ENCODE measurements around the gene GPR3. TPM values are rescaled to one million over a fixed set of nuclear protein-coding genes. Genes with fewer than 3 reads are reported as not detected.

GPR3 gene
- total and polyA plus RNA-seq, 2 of the 8 experiments (the other 6 are each of a cell fraction or from before 2014, with no cell fraction given): 9.9 to 26.5 TPM

GRCh38 chr1:27348861-27349783 lies 43.3 kb upstream of the GPR3 start (continued):
- TF ChIP-seq, protein P1, sequence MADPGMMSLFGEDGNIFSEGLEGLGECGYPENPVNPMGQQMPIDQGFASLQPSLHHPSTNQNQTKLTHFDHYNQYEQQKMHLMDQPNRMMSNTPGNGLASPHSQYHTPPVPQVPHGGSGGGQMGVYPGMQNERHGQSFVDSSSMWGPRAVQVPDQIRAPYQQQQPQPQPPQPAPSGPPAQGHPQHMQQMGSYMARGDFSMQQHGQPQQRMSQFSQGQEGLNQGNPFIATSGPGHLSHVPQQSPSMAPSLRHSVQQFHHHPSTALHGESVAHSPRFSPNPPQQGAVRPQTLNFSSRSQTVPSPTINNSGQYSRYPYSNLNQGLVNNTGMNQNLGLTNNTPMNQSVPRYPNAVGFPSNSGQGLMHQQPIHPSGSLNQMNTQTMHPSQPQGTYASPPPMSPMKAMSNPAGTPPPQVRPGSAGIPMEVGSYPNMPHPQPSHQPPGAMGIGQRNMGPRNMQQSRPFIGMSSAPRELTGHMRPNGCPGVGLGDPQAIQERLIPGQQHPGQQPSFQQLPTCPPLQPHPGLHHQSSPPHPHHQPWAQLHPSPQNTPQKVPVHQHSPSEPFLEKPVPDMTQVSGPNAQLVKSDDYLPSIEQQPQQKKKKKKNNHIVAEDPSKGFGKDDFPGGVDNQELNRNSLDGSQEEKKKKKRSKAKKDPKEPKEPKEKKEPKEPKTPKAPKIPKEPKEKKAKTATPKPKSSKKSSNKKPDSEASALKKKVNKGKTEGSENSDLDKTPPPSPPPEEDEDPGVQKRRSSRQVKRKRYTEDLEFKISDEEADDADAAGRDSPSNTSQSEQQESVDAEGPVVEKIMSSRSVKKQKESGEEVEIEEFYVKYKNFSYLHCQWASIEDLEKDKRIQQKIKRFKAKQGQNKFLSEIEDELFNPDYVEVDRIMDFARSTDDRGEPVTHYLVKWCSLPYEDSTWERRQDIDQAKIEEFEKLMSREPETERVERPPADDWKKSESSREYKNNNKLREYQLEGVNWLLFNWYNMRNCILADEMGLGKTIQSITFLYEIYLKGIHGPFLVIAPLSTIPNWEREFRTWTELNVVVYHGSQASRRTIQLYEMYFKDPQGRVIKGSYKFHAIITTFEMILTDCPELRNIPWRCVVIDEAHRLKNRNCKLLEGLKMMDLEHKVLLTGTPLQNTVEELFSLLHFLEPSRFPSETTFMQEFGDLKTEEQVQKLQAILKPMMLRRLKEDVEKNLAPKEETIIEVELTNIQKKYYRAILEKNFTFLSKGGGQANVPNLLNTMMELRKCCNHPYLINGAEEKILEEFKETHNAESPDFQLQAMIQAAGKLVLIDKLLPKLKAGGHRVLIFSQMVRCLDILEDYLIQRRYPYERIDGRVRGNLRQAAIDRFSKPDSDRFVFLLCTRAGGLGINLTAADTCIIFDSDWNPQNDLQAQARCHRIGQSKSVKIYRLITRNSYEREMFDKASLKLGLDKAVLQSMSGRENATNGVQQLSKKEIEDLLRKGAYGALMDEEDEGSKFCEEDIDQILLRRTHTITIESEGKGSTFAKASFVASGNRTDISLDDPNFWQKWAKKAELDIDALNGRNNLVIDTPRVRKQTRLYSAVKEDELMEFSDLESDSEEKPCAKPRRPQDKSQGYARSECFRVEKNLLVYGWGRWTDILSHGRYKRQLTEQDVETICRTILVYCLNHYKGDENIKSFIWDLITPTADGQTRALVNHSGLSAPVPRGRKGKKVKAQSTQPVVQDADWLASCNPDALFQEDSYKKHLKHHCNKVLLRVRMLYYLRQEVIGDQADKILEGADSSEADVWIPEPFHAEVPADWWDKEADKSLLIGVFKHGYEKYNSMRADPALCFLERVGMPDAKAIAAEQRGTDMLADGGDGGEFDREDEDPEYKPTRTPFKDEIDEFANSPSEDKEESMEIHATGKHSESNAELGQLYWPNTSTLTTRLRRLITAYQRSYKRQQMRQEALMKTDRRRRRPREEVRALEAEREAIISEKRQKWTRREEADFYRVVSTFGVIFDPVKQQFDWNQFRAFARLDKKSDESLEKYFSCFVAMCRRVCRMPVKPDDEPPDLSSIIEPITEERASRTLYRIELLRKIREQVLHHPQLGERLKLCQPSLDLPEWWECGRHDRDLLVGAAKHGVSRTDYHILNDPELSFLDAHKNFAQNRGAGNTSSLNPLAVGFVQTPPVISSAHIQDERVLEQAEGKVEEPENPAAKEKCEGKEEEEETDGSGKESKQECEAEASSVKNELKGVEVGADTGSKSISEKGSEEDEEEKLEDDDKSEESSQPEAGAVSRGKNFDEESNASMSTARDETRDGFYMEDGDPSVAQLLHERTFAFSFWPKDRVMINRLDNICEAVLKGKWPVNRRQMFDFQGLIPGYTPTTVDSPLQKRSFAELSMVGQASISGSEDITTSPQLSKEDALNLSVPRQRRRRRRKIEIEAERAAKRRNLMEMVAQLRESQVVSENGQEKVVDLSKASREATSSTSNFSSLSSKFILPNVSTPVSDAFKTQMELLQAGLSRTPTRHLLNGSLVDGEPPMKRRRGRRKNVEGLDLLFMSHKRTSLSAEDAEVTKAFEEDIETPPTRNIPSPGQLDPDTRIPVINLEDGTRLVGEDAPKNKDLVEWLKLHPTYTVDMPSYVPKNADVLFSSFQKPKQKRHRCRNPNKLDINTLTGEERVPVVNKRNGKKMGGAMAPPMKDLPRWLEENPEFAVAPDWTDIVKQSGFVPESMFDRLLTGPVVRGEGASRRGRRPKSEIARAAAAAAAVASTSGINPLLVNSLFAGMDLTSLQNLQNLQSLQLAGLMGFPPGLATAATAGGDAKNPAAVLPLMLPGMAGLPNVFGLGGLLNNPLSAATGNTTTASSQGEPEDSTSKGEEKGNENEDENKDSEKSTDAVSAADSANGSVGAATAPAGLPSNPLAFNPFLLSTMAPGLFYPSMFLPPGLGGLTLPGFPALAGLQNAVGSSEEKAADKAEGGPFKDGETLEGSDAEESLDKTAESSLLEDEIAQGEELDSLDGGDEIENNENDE (IDR thresholded peaks at IDR 0.05; ENCODE audit: insufficient replicate concordance, low read length): no peak
- TF ChIP-seq SP2 (IDR thresholded peaks at IDR 0.05; ENCODE audit: low read length): no peak
- TF ChIP-seq MAX (IDR thresholded peaks at IDR 0.05): peak; percentile 54
- TF ChIP-seq, protein P2, sequence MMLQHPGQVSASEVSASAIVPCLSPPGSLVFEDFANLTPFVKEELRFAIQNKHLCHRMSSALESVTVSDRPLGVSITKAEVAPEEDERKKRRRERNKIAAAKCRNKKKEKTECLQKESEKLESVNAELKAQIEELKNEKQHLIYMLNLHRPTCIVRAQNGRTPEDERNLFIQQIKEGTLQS (IDR thresholded peaks at IDR 0.05; ENCODE audit: insufficient read depth, low read depth, low read length): no peak
- TF ChIP-seq TAF1 (IDR thresholded peaks at IDR 0.05; ENCODE audit: low read depth, low read length): peak; percentile 34; the same call in 1 of the 2 replicates
- TF ChIP-seq RFX5 (IDR thresholded peaks at IDR 0.05; ENCODE audit: borderline replicate concordance, low read depth, low read length): peak; percentile 45; the same call in 1 of the 2 replicates
- TF ChIP-seq RBBP5 (IDR thresholded peaks at IDR 0.05; ENCODE audit: borderline replicate concordance, low read depth, low read length): no peak
- peak; percentile 34; the same call in 1 of the 2 replicates for TF ChIP-seq TBP (IDR thresholded peaks at IDR 0.05; ENCODE audit: low read depth, low read length)

Measured in H1 (cell line).